ENCODE measurements around the gene DENND1B. TPM values are rescaled to one million over a fixed set of nuclear protein-coding genes. Genes with fewer than 3 reads are reported as not detected.
"Not testable (repeated sequence)": the region's sequence is repeated elsewhere in the genome, so short reads cannot be mapped to it uniquely, and the experiment has no call there.

Gene DENND1B
- total RNA-seq, 2 experiments from 2014 or later: 22.3 to 23.9 TPM

DNA sequence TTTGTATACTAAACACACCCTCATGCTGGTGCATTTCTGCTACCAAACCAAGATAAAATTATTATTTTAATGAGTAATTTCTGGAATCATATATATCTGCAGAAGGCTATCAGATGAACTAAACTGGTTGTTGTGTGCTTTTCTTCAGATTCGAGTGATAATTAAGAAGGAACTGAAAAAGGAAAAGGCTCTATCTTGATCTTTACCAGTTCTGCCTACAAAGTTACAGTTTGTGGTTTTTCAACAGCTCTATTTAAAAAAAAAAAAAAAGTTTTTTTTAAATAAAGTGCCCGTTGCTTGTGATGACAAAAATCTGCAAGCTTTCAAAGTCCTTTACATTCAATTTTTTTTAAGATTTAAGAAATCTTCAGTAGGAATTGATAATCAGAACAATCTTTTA lies 13.6 kb downstream of the DENND1B start:
- H3K9me3 Mint-ChIP-seq: peaks cover 2% of the 10 kb centered on the region
- no peak overlapping the region for H3K27ac Mint-ChIP-seq
- H3K4me1 Mint-ChIP-seq: peaks cover 35% of the 10 kb centered on the region
- CTCF ChIA-PET: interaction anchor here (0.6 kb wide), 1 partner anchor 84 kb away, joined by 8 read pairs; no protein-coding TSS in a partner anchor
- POLR2A ChIA-PET: no interaction called here
- no peak overlapping the region for H3K4me3 Mint-ChIP-seq
- H3K27me3 Mint-ChIP-seq: no peaks in the 10 kb centered on the region
- H3K36me3 Mint-ChIP-seq (ENCODE audit: low read depth): peaks cover 39% of the 10 kb centered on the region
- no peak for DNase-seq

GRCh38 chr1:197755553-197755952 lies 19.7 kb downstream of the DENND1B start:
- H3K27ac Mint-ChIP-seq, CTCF ChIA-PET, H3K4me3 Mint-ChIP-seq, POLR2A ChIA-PET, H3K9me3 Mint-ChIP-seq, H3K27me3 Mint-ChIP-seq, DNase-seq: not testable (repeated sequence)
- Mint-ChIP-seq H3K4me1 (peaks cover 15% of the 10 kb centered on the region), H3K36me3 (ENCODE audit: low read depth) (peaks cover 34% of the 10 kb centered on the region)

GRCh38 chr1:197752652-197753164 lies 22.6 kb downstream of the DENND1B start:
- H3K27me3 Mint-ChIP-seq, H3K4me3 Mint-ChIP-seq, DNase-seq, H3K27ac Mint-ChIP-seq, POLR2A ChIA-PET, H3K9me3 Mint-ChIP-seq, CTCF ChIA-PET: not testable (repeated sequence)
- Mint-ChIP-seq H3K36me3 (ENCODE audit: low read depth) (peaks cover 33% of the 10 kb centered on the region), H3K4me1 (peaks cover 21% of the 10 kb centered on the region)

- POLR2A ChIA-PET: no interaction called here
- Mint-ChIP-seq H3K9me3 (peaks cover 8% of the 10 kb centered on the region), H3K4me1 (peaks cover 12% of the 10 kb centered on the region), H3K4me3 (no peak overlapping the region), H3K27me3 (no peaks in the 10 kb centered on the region), H3K36me3 (ENCODE audit: low read depth) (peaks cover 40% of the 10 kb centered on the region), H3K27ac (no peak overlapping the region)
- DNase-seq: no peak
- CTCF ChIA-PET: no interaction called here
Observed at GRCh38 chr1:197750366-197750765, 24.9 kb downstream of the DENND1B start.

GRCh38 chr1:197745911-197746310 lies 29.4 kb downstream of the DENND1B start:
- CTCF ChIA-PET: interaction anchor here (1.0 kb wide), 1 partner anchor 14 kb away, joined by 3 read pairs; no protein-coding TSS in a partner anchor
- DNase-seq: no peak
- peaks cover 18% of the 10 kb centered on the region for H3K4me1 Mint-ChIP-seq
- H3K27me3 Mint-ChIP-seq: no peaks in the 10 kb centered on the region
- H3K9me3 Mint-ChIP-seq: no peaks in the 10 kb centered on the region
- no peak overlapping the region for H3K4me3 Mint-ChIP-seq
- no peak overlapping the region for H3K27ac Mint-ChIP-seq
- POLR2A ChIA-PET: no interaction called here
- peaks cover 28% of the 10 kb centered on the region for H3K36me3 Mint-ChIP-seq (ENCODE audit: low read depth)

DNA sequence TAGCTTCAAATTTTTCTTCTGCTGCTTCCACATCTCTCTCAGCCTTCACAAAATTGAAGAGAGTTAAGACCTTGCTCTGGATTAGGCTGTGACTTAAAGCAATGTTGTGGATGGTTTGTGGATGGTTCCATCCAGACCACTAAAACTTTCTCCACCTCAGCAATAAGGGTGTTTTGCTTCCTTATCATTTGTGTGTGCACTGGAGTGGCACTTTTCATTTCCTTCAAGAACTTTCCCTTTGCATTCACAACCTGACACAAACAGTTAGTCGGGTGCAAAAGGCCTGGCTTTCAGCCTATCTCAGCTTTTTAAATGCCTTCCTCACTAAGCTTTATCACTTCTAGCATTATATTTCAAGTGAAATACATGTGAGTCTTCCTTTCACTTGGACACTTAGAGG lies 30.3 kb downstream of the DENND1B start:
- ChIA-PET POLR2A (no interaction called here), CTCF (interaction anchor here (0.6 kb wide), 1 partner anchor 24 kb away, joined by 3 read pairs; no protein-coding TSS in a partner anchor)
- no peak overlapping the region for H3K4me3 Mint-ChIP-seq
- peaks cover 10% of the 10 kb centered on the region for H3K4me1 Mint-ChIP-seq
- no peak overlapping the region for H3K27ac Mint-ChIP-seq
- DNase-seq: no peak
- H3K36me3 Mint-ChIP-seq (ENCODE audit: low read depth): peaks cover 28% of the 10 kb centered on the region
- no peaks in the 10 kb centered on the region for H3K9me3 Mint-ChIP-seq
- no peaks in the 10 kb centered on the region for H3K27me3 Mint-ChIP-seq

DNA sequence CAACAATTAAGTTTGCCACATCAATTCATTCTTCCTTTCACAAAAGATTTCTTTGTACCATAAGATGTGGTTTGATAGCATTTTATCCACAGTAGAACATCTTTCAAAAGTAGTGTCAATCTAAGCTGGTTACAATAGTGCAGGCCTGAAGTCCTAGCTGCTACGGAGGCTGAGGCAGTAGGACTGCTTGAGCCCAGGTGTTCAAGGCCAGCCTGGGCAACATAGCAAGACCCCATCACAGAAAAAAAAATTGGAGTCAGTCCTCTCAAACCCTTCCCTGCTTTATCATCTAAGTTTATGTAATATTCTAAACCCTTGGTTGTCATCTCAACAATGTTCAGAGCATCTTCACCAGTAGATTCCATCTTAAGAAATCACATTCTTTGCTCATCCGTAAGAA lies 31.7 kb downstream of the DENND1B start:
- Mint-ChIP-seq H3K27me3 (no peaks in the 10 kb centered on the region), H3K4me3 (no peak overlapping the region), H3K9me3 (no peaks in the 10 kb centered on the region), H3K36me3 (ENCODE audit: low read depth) (peaks cover 28% of the 10 kb centered on the region), H3K4me1 (peaks cover 14% of the 10 kb centered on the region), H3K27ac (no peak overlapping the region)
- POLR2A ChIA-PET: no interaction called here
- CTCF ChIA-PET: no interaction called here
- no peak for DNase-seq

DNA sequence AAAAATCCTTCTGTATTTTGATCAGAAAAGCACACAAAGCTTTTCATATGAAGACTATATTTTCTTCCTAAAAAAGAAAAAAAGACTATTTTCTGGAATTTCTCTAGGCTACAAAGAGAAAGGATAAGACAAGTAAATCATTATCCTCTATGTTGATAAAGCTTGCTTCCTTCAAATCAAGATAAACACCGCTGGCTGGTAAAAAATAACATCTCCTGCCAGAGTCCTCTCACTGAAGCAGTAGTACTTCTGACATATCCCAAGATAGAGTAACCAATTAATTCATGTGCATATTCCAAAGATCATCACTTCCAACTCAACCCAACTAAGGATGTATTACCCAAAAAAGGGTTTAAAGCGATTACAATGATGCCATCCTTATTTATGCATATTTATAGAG lies 34.3 kb downstream of the DENND1B start:
- peaks cover 3% of the 10 kb centered on the region for H3K9me3 Mint-ChIP-seq
- H3K4me1 Mint-ChIP-seq: peaks cover 13% of the 10 kb centered on the region
- CTCF ChIA-PET: no interaction called here
- peaks cover 15% of the 10 kb centered on the region for H3K36me3 Mint-ChIP-seq (ENCODE audit: low read depth)
- no peaks in the 10 kb centered on the region for H3K27me3 Mint-ChIP-seq
- POLR2A ChIA-PET: no interaction called here
- no peak for DNase-seq
- H3K27ac Mint-ChIP-seq: no peak overlapping the region
- H3K4me3 Mint-ChIP-seq: no peak overlapping the region

GRCh38 chr1:197738927-197739326 lies 36.4 kb downstream of the DENND1B start:
- H3K4me3 Mint-ChIP-seq: no peak overlapping the region
- H3K36me3 Mint-ChIP-seq (ENCODE audit: low read depth): peaks cover 19% of the 10 kb centered on the region
- DNase-seq: no peak
- no peak overlapping the region for H3K27ac Mint-ChIP-seq
- ChIA-PET CTCF (no interaction called here), POLR2A (no interaction called here)
- H3K9me3 Mint-ChIP-seq: peaks cover 9% of the 10 kb centered on the region
- H3K4me1 Mint-ChIP-seq: peaks cover 13% of the 10 kb centered on the region
- H3K27me3 Mint-ChIP-seq: no peaks in the 10 kb centered on the region

DNA sequence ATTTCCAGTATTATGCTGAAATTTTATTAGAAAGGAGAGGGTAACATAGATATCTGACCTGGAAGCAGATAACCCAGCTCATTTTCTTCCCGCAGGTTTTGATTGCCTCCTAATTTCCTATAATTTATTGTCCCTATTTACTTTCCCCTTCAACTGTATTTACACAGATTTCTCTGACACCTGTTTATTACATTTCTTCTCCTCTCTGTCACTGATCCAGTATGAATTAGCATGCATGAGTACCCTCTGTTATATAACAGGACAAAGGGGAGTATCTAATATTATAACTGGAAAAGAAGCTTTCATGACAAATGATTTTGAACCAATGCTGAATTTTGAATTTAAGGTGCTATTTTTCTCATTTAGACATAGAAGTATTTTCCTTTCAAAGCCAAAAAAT lies 37.4 kb downstream of the DENND1B start:
- DNase-seq: no peak
- POLR2A ChIA-PET: no interaction called here

DNA sequence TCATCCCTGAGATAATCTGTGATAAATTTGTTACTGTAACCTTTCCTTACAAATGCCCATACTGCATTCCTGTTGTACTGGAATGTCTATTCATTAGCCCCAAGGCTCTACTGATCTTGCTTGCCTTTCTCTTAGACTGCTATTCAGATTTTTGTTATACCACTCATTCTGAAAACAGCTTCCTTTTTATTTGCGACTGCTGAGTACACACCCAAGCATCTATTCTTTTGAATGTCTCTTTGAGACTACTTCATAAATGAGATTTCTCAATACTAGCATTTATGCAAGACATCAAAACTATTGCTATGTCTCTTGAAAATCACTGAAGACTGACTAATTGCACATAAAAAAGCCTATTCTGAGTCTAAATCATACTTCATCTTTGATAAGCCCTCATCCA lies 38.6 kb downstream of the DENND1B start:
- no peak for DNase-seq
- ChIA-PET CTCF (interaction anchor here (0.6 kb wide), 1 partner anchor 44 kb away, joined by 3 read pairs; no protein-coding TSS in a partner anchor), POLR2A (no interaction called here)
- Mint-ChIP-seq H3K9me3 (peaks cover 9% of the 10 kb centered on the region), H3K4me3 (no peak overlapping the region), H3K4me1 (peaks cover 6% of the 10 kb centered on the region), H3K27me3 (no peaks in the 10 kb centered on the region), H3K27ac (no peak overlapping the region), H3K36me3 (ENCODE audit: low read depth) (peaks cover 29% of the 10 kb centered on the region)

More for the DNA sequence above, 37.4 kb downstream of the DENND1B start:
- CTCF ChIA-PET: interaction anchor here (0.7 kb wide), 1 partner anchor 37 kb away, joined by 3 read pairs; no protein-coding TSS in a partner anchor
- Mint-ChIP-seq H3K27ac (no peak overlapping the region), H3K9me3 (peaks cover 9% of the 10 kb centered on the region), H3K4me1 (peaks cover 10% of the 10 kb centered on the region), H3K27me3 (no peaks in the 10 kb centered on the region), H3K4me3 (no peak overlapping the region), H3K36me3 (ENCODE audit: low read depth) (peaks cover 21% of the 10 kb centered on the region)

DNA sequence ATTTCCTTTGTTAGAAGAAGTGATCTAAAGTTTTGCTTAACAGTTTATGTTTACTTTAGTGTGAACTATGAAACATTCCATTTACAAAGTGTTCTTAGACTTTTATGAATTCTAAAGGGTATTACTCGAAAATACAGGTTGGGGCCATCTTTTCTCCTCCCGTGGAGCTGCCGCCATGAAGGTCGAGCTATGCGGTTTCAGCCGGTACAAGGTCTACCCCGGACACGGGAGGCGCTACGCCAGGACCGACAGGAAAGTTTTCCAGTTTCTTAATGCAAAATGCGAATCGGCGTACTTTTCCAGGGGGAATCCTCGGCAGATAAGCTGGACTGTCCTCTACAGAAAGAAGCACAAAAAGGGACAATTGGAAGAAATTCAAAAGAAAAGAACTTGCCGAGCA lies 39.8 kb downstream of the DENND1B start:
- POLR2A ChIA-PET: no interaction called here
- CTCF ChIA-PET: interaction anchor here (1.1 kb wide), 1 partner anchor 83 kb away, joined by 3 read pairs; no protein-coding TSS in a partner anchor
- H3K9me3 Mint-ChIP-seq: peaks cover 13% of the 10 kb centered on the region
- H3K4me1 Mint-ChIP-seq: peaks cover 5% of the 10 kb centered on the region
- H3K4me3 Mint-ChIP-seq: no peak overlapping the region
- H3K27ac Mint-ChIP-seq: no peak overlapping the region
- H3K27me3 Mint-ChIP-seq: no peaks in the 10 kb centered on the region
- H3K36me3 Mint-ChIP-seq (ENCODE audit: low read depth): peaks cover 33% of the 10 kb centered on the region
- DNase-seq: no peak

GRCh38 chr1:197733324-197733723 lies 42.0 kb downstream of the DENND1B start:
- Mint-ChIP-seq H3K27ac (no peak overlapping the region), H3K4me3 (no peak overlapping the region), H3K27me3 (no peaks in the 10 kb centered on the region), H3K36me3 (ENCODE audit: low read depth) (peaks cover 30% of the 10 kb centered on the region), H3K9me3 (peaks cover 13% of the 10 kb centered on the region), H3K4me1 (no peaks in the 10 kb centered on the region)
- ChIA-PET CTCF (no interaction called here), POLR2A (no interaction called here)
- DNase-seq: no peak

DNA sequence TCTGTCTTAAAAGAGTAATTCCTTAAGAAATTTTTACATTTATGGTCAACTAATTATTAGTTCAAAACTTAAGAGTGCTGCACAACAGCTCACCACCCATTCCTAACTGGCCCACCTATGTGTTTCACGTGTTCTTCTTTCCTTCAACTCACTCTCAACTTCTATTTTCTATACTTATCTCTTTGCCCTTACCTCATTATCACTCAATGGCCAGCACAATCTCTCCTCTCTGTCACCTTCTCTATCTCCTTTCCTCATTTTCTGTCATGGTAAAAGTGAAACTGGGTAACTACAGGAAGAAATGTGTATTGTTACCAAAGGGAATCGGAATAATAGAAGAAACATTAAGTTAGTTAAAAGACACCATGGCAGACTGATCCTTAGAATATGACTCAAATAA lies 43.1 kb downstream of the DENND1B start:
- Mint-ChIP-seq H3K4me3 (no peak overlapping the region), H3K4me1 (no peaks in the 10 kb centered on the region), H3K9me3 (peaks cover 13% of the 10 kb centered on the region), H3K36me3 (ENCODE audit: low read depth) (peaks cover 35% of the 10 kb centered on the region), H3K27me3 (no peaks in the 10 kb centered on the region), H3K27ac (no peak overlapping the region)
- DNase-seq: no peak
- POLR2A ChIA-PET: no interaction called here
- CTCF ChIA-PET: no interaction called here

Data from activated CD4-positive, alpha-beta T cell treated with anti-CD3 and anti-CD28 coated beads, Interleukin-2, amount 10 ng/mL, durations not matched to agents 7 days and 5 days (primary cell).